ENCODE results near the gene BCKDHB. TPM values are rescaled to one million over a fixed set of nuclear protein-coding genes. Genes with fewer than 3 reads are reported as not detected.

Gene BCKDHB
- total RNA-seq, 1 experiment from 2014 or later = 29.7 TPM

DNA sequence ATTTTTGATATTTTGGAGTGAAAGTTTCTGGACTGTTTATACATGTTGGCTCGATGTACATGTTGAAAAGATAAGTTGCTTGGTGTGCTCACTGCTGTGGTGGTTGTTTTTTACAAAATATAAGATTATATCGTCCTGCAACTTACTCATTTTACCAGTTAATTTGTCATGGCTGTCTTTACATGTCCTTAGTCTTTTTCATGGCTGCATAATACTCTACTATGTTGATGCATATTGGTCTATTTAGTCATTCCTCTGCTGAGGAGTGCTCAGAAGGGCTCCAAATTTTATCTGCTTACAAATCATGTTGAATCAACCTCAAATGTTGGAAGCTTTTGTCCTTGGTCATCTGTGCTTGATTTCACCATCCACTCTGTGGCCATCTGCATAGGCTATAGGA, 164.6 kb downstream of the BCKDHB start:
- H3K36me3 ChIP-seq (ENCODE audit: control insufficient read depth, insufficient read depth, low read length) = no peaks in the 10 kb centered on the region
- H3K27ac Mint-ChIP-seq (ENCODE audit: unreplicated experiment) = no peak overlapping the region
- no peaks in the 10 kb centered on the region for H3K36me3 Mint-ChIP-seq (ENCODE audit: insufficient read depth, unreplicated experiment)
- no peaks in the 10 kb centered on the region for H3K4me1 Mint-ChIP-seq (ENCODE audit: low read depth, unreplicated experiment)
- intact Hi-C loops (cut with micrococcal nuclease; ENCODE audit: unreplicated experiment) = no loop called here
- TF ChIP-seq, protein P1, sequence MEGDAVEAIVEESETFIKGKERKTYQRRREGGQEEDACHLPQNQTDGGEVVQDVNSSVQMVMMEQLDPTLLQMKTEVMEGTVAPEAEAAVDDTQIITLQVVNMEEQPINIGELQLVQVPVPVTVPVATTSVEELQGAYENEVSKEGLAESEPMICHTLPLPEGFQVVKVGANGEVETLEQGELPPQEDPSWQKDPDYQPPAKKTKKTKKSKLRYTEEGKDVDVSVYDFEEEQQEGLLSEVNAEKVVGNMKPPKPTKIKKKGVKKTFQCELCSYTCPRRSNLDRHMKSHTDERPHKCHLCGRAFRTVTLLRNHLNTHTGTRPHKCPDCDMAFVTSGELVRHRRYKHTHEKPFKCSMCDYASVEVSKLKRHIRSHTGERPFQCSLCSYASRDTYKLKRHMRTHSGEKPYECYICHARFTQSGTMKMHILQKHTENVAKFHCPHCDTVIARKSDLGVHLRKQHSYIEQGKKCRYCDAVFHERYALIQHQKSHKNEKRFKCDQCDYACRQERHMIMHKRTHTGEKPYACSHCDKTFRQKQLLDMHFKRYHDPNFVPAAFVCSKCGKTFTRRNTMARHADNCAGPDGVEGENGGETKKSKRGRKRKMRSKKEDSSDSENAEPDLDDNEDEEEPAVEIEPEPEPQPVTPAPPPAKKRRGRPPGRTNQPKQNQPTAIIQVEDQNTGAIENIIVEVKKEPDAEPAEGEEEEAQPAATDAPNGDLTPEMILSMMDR (IDR thresholded peaks at IDR 0.05; ENCODE audit: insufficient read depth in 1 of 2, low read depth in 1 of 2, low read length in 1 of 2, severe bottlenecking in 1 of 2, unreplicated experiment in 1 of 2) = no peak
- H3K4me1 ChIP-seq = no peaks in the 10 kb centered on the region
- no peak for DNase-seq
- ChIA-PET POLR2A (no interaction called here), CTCF (no interaction called here)
- BruUV-seq (replicated peaks) = no TSS peak
- no peak overlapping the region for H3K4me3 Mint-ChIP-seq (ENCODE audit: unreplicated experiment)
- no peaks in the 10 kb centered on the region for H3K27me3 ChIP-seq (replicated peaks; ENCODE audit: control insufficient read depth, insufficient read depth, low read length)
- H3K9me3 ChIP-seq = no peaks in the 10 kb centered on the region
- no peaks in the 10 kb centered on the region for H3K9me3 Mint-ChIP-seq (ENCODE audit: unreplicated experiment)
- no peak overlapping the region for H3K4me3 ChIP-seq (ENCODE audit: low read depth, low read length)
- H3K27me3 Mint-ChIP-seq (ENCODE audit: insufficient read depth, unreplicated experiment) = no peaks in the 10 kb centered on the region

DNA sequence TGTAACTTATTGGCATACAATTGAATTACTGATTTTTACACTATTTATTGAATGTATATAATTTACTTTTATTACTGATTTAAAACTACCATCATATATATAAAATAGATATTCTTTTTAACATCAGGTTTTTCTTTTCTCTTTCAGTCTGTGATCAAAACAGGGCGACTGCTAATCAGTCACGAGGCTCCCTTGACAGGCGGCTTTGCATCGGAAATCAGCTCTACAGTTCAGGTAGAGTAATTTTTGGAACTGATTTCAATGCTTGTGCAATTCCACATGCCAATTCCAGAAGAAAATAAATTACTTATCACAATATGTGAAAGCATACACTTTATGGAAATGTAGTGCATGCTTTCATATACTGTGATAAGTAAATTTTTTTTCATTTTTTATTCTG, 166.5 kb downstream of the BCKDHB start:
- DNase-seq = no peak
- Histone ChIP-seq H3K36me3 (ENCODE audit: control insufficient read depth, insufficient read depth, low read length) (no peaks in the 10 kb centered on the region), H3K4me1 (no peaks in the 10 kb centered on the region), H3K9me3 (no peaks in the 10 kb centered on the region), H3K27me3 (replicated peaks; ENCODE audit: control insufficient read depth, insufficient read depth, low read length) (no peaks in the 10 kb centered on the region), H3K4me3 (ENCODE audit: low read depth, low read length) (no peak overlapping the region)
- no peak overlapping the region for H3K4me3 Mint-ChIP-seq (ENCODE audit: unreplicated experiment)
- no peaks in the 10 kb centered on the region for H3K9me3 Mint-ChIP-seq (ENCODE audit: unreplicated experiment)
- no peak overlapping the region for H3K27ac Mint-ChIP-seq (ENCODE audit: unreplicated experiment)
- ChIA-PET CTCF (no interaction called here), POLR2A (no interaction called here)
- intact Hi-C loops (cut with micrococcal nuclease; ENCODE audit: unreplicated experiment) = no loop called here
- BruUV-seq (replicated peaks) = no TSS peak
- no peaks in the 10 kb centered on the region for H3K27me3 Mint-ChIP-seq (ENCODE audit: insufficient read depth, unreplicated experiment)
- no peaks in the 10 kb centered on the region for H3K4me1 Mint-ChIP-seq (ENCODE audit: low read depth, unreplicated experiment)
- TF ChIP-seq, protein P1 (IDR thresholded peaks at IDR 0.05; ENCODE audit: insufficient read depth in 1 of 2, low read depth in 1 of 2, low read length in 1 of 2, severe bottlenecking in 1 of 2, unreplicated experiment in 1 of 2) = no peak
- no peaks in the 10 kb centered on the region for H3K36me3 Mint-ChIP-seq (ENCODE audit: insufficient read depth, unreplicated experiment)

DNA sequence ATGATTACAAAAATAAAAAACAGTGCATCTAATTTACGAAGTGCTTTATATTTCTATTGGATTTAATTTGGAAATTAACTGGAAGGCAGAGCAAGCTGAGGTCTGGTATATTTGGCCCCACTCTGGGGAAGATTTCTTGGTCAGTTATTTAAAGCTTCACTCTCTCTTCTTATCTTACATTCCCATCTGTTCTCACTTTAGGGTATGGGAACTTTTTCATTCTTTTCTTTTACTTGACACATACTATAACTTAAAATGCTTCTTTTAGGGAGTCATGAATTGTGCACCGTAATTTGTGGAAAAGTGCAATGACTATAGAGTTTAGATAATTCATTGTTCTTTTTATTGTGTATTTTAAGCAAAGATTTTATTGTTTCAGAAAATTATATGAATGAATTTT, 170.4 kb downstream of the BCKDHB start:
- Histone ChIP-seq H3K4me1 (no peaks in the 10 kb centered on the region), H3K4me3 (ENCODE audit: low read depth, low read length) (no peak overlapping the region), H3K27me3 (replicated peaks; ENCODE audit: control insufficient read depth, insufficient read depth, low read length) (no peaks in the 10 kb centered on the region), H3K9me3 (no peaks in the 10 kb centered on the region), H3K36me3 (ENCODE audit: control insufficient read depth, insufficient read depth, low read length) (no peaks in the 10 kb centered on the region)
- H3K27me3 Mint-ChIP-seq (ENCODE audit: insufficient read depth, unreplicated experiment) = no peaks in the 10 kb centered on the region
- H3K27ac Mint-ChIP-seq (ENCODE audit: unreplicated experiment) = no peak overlapping the region
- no peak for DNase-seq
- no peaks in the 10 kb centered on the region for H3K9me3 Mint-ChIP-seq (ENCODE audit: unreplicated experiment)
- no TSS peak for BruUV-seq (replicated peaks)
- no peak overlapping the region for H3K4me3 Mint-ChIP-seq (ENCODE audit: unreplicated experiment)
- no peaks in the 10 kb centered on the region for H3K36me3 Mint-ChIP-seq (ENCODE audit: insufficient read depth, unreplicated experiment)
- no peaks in the 10 kb centered on the region for H3K4me1 Mint-ChIP-seq (ENCODE audit: low read depth, unreplicated experiment)
- POLR2A ChIA-PET = no interaction called here
- CTCF ChIA-PET = no interaction called here
- intact Hi-C loops (cut with micrococcal nuclease; ENCODE audit: unreplicated experiment) = no loop called here
- TF ChIP-seq, protein P1 (IDR thresholded peaks at IDR 0.05; ENCODE audit: insufficient read depth in 1 of 2, low read depth in 1 of 2, low read length in 1 of 2, severe bottlenecking in 1 of 2, unreplicated experiment in 1 of 2) = no peak

Data from Caco-2 (cell line).